ENCODE data around the gene FGF6.

- TF ChIP-seq CTCF (IDR thresholded peaks at IDR 0.05) (no peak), POLR2AphosphoS5 (IDR thresholded peaks at IDR 0.05) (no peak), POLR2A (IDR thresholded peaks at IDR 0.05) (no peak), EP300 (IDR thresholded peaks at IDR 0.05) (no peak)
These were observed 38.5 kb downstream of the FGF6 start for GRCh38 chr12:4407136-4407535.

Data from sigmoid colon (tissue), 4 donors.